H1 (cell line): Measurements from ENCODE around the gene KCNMA1. TPM values are rescaled to one million over a fixed set of nuclear protein-coding genes. Genes with fewer than 3 reads are reported as not detected.

Experiments used
- BRCA1 ChIP-seq: IDR thresholded peaks from 2 replicates; pipeline ENCODE4 v1.6.1; 2012; ENCODE audit warnings: low read depth, low read length, improper control_type of control experiment
- JUN ChIP-seq: IDR thresholded peaks from 2 replicates; pipeline ENCODE4 v1.6.1; 2011; ENCODE audit warnings: low read depth, mild to moderate bottlenecking, improper control_type of control experiment, low read length
- polyA plus RNA-seq, 7 experiments: library from polyadenylated mRNA; depleted of rRNA in 3 of 7; stranded (reverse) in 5 of 7; unstranded in 2 of 7; fragments of >200 nt in 5 of 7; fragments of 200-250 nt in 2 of 7; gene quantifications; 1 replicate in 5 of 7; 2 replicates in 1 of 7; 4 replicates in 1 of 7; pipeline versions ENCODE4 v1.2.1 to v1.2.3, GENCODE V29; 2011 to 2013; ENCODE audit warnings: missing spikeins in 2 of 7, mixed read lengths in 2 of 7
- total RNA-seq: library from RNA; stranded (reverse); fragmentation: NEBNext Ultra II Directional; extraction: Animal tissue kit (Norgen Biotek cat#: 25700); gene quantifications from 2 replicates; pipeline ENCODE4 v1.2.1, GENCODE V29; 2021

KCNMA1 gene
- total and polyA plus RNA-seq, 2 of the 8 experiments (the other 6 are each of a cell fraction or from before 2014, with no cell fraction given): 10.2 to 11.1 TPM

GRCh38 chr10:77151408-77151807 lies 486.2 kb downstream of the KCNMA1 start (continued):
- TF ChIP-seq JUN (no peak), BRCA1 (no peak)
- TF ChIP-seq, all 59 proteins: peak for 0
